ENCODE measurements around the gene DHH. TPM values are rescaled to one million over a fixed set of nuclear protein-coding genes. Genes with fewer than 3 reads are reported as not detected.
A peak's percentile ranks its signal among the peaks of the same experiment; 100 is the strongest.

Gene DHH
- total and polyA plus RNA-seq, 10 of the 15 experiments (the other 5 are each of a cell fraction or from before 2014, with no cell fraction given) = 0.01 TPM; not detected in 9

DNA sequence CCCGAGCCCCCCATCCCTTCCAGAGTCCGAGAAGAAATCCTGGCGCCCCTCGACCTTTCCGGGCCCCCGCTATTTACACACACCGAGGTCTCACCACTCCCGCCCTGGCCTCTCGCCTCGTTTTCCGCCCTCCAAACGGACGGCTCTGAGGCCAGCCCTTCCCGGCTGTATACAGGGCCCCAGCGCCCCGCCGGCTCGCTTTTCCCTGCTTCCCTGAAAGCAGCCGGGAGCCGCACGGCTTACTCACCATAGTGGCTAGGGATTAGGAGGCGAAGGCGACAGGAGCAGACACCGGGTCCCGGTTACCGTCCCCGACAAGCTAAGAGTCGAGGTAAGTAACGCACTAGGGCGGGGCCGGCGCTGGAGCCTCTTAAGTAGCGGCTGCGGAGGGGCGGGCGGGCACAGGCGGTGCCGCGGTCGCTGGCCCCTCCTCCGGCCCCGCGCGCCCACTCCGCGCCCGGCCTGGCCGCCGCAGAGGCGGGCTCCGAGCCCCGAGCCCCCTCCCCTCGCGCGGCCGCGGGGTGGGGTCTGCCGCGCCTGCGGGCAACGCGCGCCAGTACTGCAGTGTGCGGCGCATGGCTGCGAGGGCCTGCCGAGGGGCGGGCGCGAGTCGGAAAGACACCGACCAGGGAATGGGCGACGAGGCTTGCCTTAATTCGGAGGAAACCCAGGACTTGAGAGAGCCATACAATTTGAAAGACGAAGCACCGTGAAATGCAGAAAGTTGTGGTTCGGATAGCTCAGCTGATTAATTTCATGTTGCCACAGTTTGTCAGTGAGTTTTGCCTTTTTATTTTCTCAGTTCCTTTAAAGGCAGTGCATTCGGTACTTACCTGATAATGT is 36.7 kb upstream of the DHH start, which contains the start of gene TUBA1B:
Gene TUBA1B, minus strand, starts transcription at position 345 of the 843 bp plus-strand sequence. Its CDS starts 95 bp downstream, at position 250.
- H3K36me3 ChIP-seq (ENCODE audit: control insufficient read depth in 2 of 2, insufficient read depth in 2 of 2, low read length in 1 of 2) = peaks cover 4 to 24% of the 10 kb centered on the region in 2 experiments
- H3K79me2 ChIP-seq (ENCODE audit: control insufficient read depth, insufficient read depth, low read length) = peaks cover 49% of the 10 kb centered on the region
- SMC1A ChIA-PET (ENCODE audit: uncharacterized antibody, unreplicated experiment) = interaction anchor here (0.7 to 4.1 kb wide), 16 partner anchors 9 to 136 kb away, joined by 3 to 15 read pairs (median 4); partner anchors contain the start of genes LMBR1L and RHEBL1
- peak within 1 kb of the TSS; percentile 100 for H3K4me3 ChIP-seq
- no TSS peak for BruUV-seq (replicated peaks)
- DNase-seq (ENCODE audit: low read depth, low spot score) (peak; percentile 48), FAIRE-seq (no peak), ATAC-seq (peak; percentile 86)
- peaks cover 13% of the 10 kb centered on the region for H3K4me1 ChIP-seq (ENCODE audit: control insufficient read depth, insufficient read depth, low read length)
- H3K27me3 ChIP-seq (replicated peaks in 1 of 2; ENCODE audit: control insufficient read depth in 2 of 2, insufficient read depth in 2 of 2, low read length in 1 of 2) = no peaks in the 10 kb centered on the region
- peak within 1 kb of the TSS; percentile 98 for H3K27ac ChIP-seq (ENCODE audit: control insufficient read depth, insufficient read depth)
- WGBS (ENCODE audit: insufficient coverage, insufficient replicate concordance, low lambda C conversion rate, missing lambda C conversion rate) = under 1% methylated on average over 72 of the region's 79 CpGs
- POLR2A ChIA-PET = interaction anchor here (0.5 to 4.7 kb wide), 37 partner anchors 8 to 573 kb away, joined by 3 to 48 read pairs (median 5); partner anchors contain the start of genes DHH, KMT2D, LMBR1L and RHEBL1
- H3K4me2 ChIP-seq (ENCODE audit: control insufficient read depth, insufficient read depth) = peak within 1 kb of the TSS; percentile 92
- in situ Hi-C loops (cut with MboI) = no loop called here
- intact Hi-C loops (cut with micrococcal nuclease; ENCODE audit: unreplicated experiment) = loop anchor here (2.0 kb wide), 2 partner anchors 58 to 104 kb away; partner anchors contain the start of gene TUBA1A
- H2AFZ ChIP-seq (ENCODE audit: control insufficient read depth, low read depth, low read length) = peak within 1 kb of the TSS; percentile 78
- peak within 1 kb of the TSS; percentile 98 for H3K9ac ChIP-seq (ENCODE audit: control insufficient read depth, insufficient read depth, low read length)
- H4K20me1 ChIP-seq (ENCODE audit: control insufficient read depth, insufficient read depth) = no peaks in the 10 kb centered on the region; the same call in 1 of the 2 replicates
- H3K9me3 ChIP-seq (replicated peaks; ENCODE audit: control insufficient read depth, insufficient read depth, low read length) = no peaks in the 10 kb centered on the region
- RAD21 ChIA-PET (ENCODE audit: unreplicated experiment) = interaction anchor here (0.7 to 4.0 kb wide), 16 partner anchors 10 to 236 kb away, joined by 3 to 28 read pairs (median 6); partner anchors contain the start of genes DDN, LMBR1L, RHEBL1 and SPATS2
- CTCF ChIA-PET = interaction anchor here (0.6 to 4.9 kb wide), 27 partner anchors 9 to 143 kb away, joined by 3 to 48 read pairs (median 6); partner anchors contain the start of genes DHH, LMBR1L, RHEBL1 and TUBA1A
- TF ChIP-seq MEF2B (IDR thresholded peaks at IDR 0.05; ENCODE audit: partially characterized antibody, poor library complexity, severe bottlenecking) (no peak), CEBPZ (IDR thresholded peaks at IDR 0.05; ENCODE audit: low read depth, low read length) (no peak), CHD1 (IDR thresholded peaks at IDR 0.05; ENCODE audit: low read depth, low read length) (peak; percentile 79; the same call in 1 of the 2 replicates), ZNF274 (IDR thresholded peaks at IDR 0.05; ENCODE audit: insufficient read depth, insufficient read length) (no peak), CBX5 (IDR thresholded peaks at IDR 0.05; ENCODE audit: low read depth) (no peak), BHLHE40 (IDR thresholded peaks at IDR 0.05; ENCODE audit: borderline replicate concordance in 1 of 2, low read depth in 2 of 2, low read length in 1 of 2) (peak; percentile 6 to 76; a peak in 2 of 4 replicates), USF2 (IDR thresholded peaks at IDR 0.05; ENCODE audit: borderline replicate concordance, low read depth, low read length) (no peak), NFYA (IDR thresholded peaks at IDR 0.05; ENCODE audit: borderline replicate concordance, low read depth, low read length) (no peak), YBX1 (IDR thresholded peaks at IDR 0.05) (no peak), SUZ12 (IDR thresholded peaks at IDR 0.05; ENCODE audit: unreplicated experiment) (no peak), KLF5 (IDR thresholded peaks at IDR 0.05; ENCODE audit: partially characterized antibody) (peak; percentile 77), KAT2A (conservative IDR thresholded peaks at IDR 0.05; ENCODE audit: control insufficient read depth, low read depth, low read length) (no peak)
- TF ChIP-seq, protein P1, sequence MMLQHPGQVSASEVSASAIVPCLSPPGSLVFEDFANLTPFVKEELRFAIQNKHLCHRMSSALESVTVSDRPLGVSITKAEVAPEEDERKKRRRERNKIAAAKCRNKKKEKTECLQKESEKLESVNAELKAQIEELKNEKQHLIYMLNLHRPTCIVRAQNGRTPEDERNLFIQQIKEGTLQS (IDR thresholded peaks at IDR 0.05; ENCODE audit: borderline replicate concordance, extremely low read depth, low read depth, low read length) = no peak
- TF ChIP-seq, protein P2, sequence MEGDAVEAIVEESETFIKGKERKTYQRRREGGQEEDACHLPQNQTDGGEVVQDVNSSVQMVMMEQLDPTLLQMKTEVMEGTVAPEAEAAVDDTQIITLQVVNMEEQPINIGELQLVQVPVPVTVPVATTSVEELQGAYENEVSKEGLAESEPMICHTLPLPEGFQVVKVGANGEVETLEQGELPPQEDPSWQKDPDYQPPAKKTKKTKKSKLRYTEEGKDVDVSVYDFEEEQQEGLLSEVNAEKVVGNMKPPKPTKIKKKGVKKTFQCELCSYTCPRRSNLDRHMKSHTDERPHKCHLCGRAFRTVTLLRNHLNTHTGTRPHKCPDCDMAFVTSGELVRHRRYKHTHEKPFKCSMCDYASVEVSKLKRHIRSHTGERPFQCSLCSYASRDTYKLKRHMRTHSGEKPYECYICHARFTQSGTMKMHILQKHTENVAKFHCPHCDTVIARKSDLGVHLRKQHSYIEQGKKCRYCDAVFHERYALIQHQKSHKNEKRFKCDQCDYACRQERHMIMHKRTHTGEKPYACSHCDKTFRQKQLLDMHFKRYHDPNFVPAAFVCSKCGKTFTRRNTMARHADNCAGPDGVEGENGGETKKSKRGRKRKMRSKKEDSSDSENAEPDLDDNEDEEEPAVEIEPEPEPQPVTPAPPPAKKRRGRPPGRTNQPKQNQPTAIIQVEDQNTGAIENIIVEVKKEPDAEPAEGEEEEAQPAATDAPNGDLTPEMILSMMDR (IDR thresholded peaks at IDR 0.05 in 2 of 3, conservative IDR thresholded peaks at IDR 0.05 in 1 of 3; ENCODE audit: control insufficient read depth in 2 of 3, extremely low read depth in 1 of 3, insufficient read depth in 1 of 3, low read depth in 3 of 3, low read length in 3 of 3) = no peak
